Endothelial cell of umbilical vein (primary cell): Measurements from ENCODE around the gene LST1. TPM values are rescaled to one million over a fixed set of nuclear protein-coding genes. Genes with fewer than 3 reads are reported as not detected.

ENCODE experiments used
- BruUV-seq: library from RNA; stranded (reverse); fragments of 400-500 nt; replicated peaks from 2 replicates; lab custom pipeline; 2021; lab: Mats Ljungman, UMichigan
- CTCF ChIA-PET: fragments of 300-600, 350-600 bp; sonication (Branson Sonifier 250); formaldehyde crosslinking; loops from one replicate; lab custom pipeline; 2021; ENCODE audit warnings: antibody characterized with exemption, inconsistent platforms; lab: Charles Lee
- POLR2A ChIA-PET: fragments of 300-600, 350-600 bp; sonication (Branson Sonifier 250); formaldehyde crosslinking; loops from one replicate; lab custom pipeline; 2021; ENCODE audit warnings: antibody characterized with exemption, inconsistent platforms; lab: Charles Lee
- DNase-seq: peaks from one replicate; pipeline ENCODE4 v3.0.0-alpha.2; 2011; ENCODE audit warnings: low read depth, low spot score
- FAIRE-seq: peaks from 2 replicates; lab custom pipeline; 2011; peaks lifted over from hg19 to GRCh38; lab: Jason Lieb, UNC
- H2AFZ ChIP-seq: 2 replicates; pipeline ENCODE4 v1.6.0; 2012; ENCODE audit warnings: low read depth, low read length, control low read depth, inconsistent platforms
- H3K27ac ChIP-seq: 2 replicates; pipeline ENCODE4 v1.5.1; 2011; ENCODE audit warnings: low read depth, mild to moderate bottlenecking, control low read depth, low read length, moderate library complexity; ENCODE audit not compliant: insufficient read depth
- H3K27me3 ChIP-seq, 2 experiments: 2 replicates each; pipeline versions ENCODE4 v1.6.0 to v1.6.1; 2011; ENCODE audit warnings: low read length in 2 of 2, mixed read lengths in 1 of 2; ENCODE audit not compliant: control insufficient read depth in 2 of 2, insufficient read depth in 2 of 2
- H3K36me3 ChIP-seq, 2 experiments: 2 replicates in 1 of 2; 3 replicates in 1 of 2; pipeline ENCODE4 v1.5.1; 2011; ENCODE audit warnings: low read length in 2 of 2, mild to moderate bottlenecking in 1 of 2, moderate library complexity in 1 of 2; ENCODE audit not compliant: control insufficient read depth in 2 of 2, insufficient read depth in 2 of 2; ENCODE audit errors: extremely low read depth in 1 of 2
- H3K4me1 ChIP-seq: 3 replicates; pipeline ENCODE4 v1.5.1; 2011; ENCODE audit warnings: mild to moderate bottlenecking, low read length; ENCODE audit not compliant: control insufficient read depth, insufficient read depth; ENCODE audit errors: extremely low read depth
- H3K4me2 ChIP-seq: 2 replicates; pipeline ENCODE4 v1.6.1; 2011; ENCODE audit warnings: low read length, control low read depth, mixed read lengths; ENCODE audit not compliant: insufficient read depth
- H3K4me3 ChIP-seq, 3 experiments: fragments of 200-600 bp in 1 of 3; sonication (generic), shearing (Covaris generic) in 1 of 3; replicated peaks in 1 of 3; 2 replicates each; pipeline ENCODE4 v1.5.1; 2011 to 2016; ENCODE audit warnings: control low read depth in 3 of 3, low read length in 3 of 3, mild to moderate bottlenecking in 2 of 3, inconsistent platforms in 1 of 3, low read depth in 1 of 3, moderate library complexity in 1 of 3; ENCODE audit not compliant: insufficient read depth in 1 of 3
- H3K79me2 ChIP-seq: 2 replicates; pipeline ENCODE4 v1.6.0; 2012; ENCODE audit warnings: low read length, inconsistent platforms; ENCODE audit not compliant: control insufficient read depth, insufficient read depth
- H3K9ac ChIP-seq: replicated peaks from 2 replicates; pipeline ENCODE3; 2011; ENCODE audit warnings: low read length, control low read depth; ENCODE audit not compliant: insufficient read depth; ENCODE audit errors: extremely low read depth
- H3K9me1 ChIP-seq: replicated peaks from 3 replicates; pipeline ENCODE4 v1.6.0; 2011; ENCODE audit warnings: mild to moderate bottlenecking, low read length; ENCODE audit not compliant: control insufficient read depth, insufficient read depth; ENCODE audit errors: extremely low read depth
- H3K9me3 ChIP-seq: replicated peaks from 2 replicates; pipeline ENCODE4 v1.5.1; 2012; ENCODE audit warnings: low read length, inconsistent platforms; ENCODE audit not compliant: control insufficient read depth, insufficient read depth
- H4K20me1 ChIP-seq: replicated peaks from 2 replicates; pipeline ENCODE3; 2011; ENCODE audit warnings: mild to moderate bottlenecking, low read length; ENCODE audit not compliant: control insufficient read depth, insufficient read depth; ENCODE audit errors: extremely low read depth
- CTCF ChIP-seq, 2 donors: IDR thresholded peaks; 1 replicate in 1 of 2; 2 replicates in 1 of 2; pipeline ENCODE4 v1.5.1; 2011; ENCODE audit warnings: low read length in 2 of 2, mild to moderate bottlenecking in 2 of 2, moderate library complexity in 2 of 2, control low read depth in 1 of 2, inconsistent platforms in 1 of 2, low read depth in 1 of 2; ENCODE audit not compliant: insufficient read depth in 1 of 2; ENCODE audit errors: extremely low read depth in 1 of 2
- EZH2 ChIP-seq: IDR thresholded peaks from 2 replicates; pipeline ENCODE4 v1.6.1; 2012; ENCODE audit warnings: borderline replicate concordance, low read depth, mild to moderate bottlenecking, moderate library complexity, low read length, inconsistent platforms; ENCODE audit not compliant: severe bottlenecking
- FOS ChIP-seq: IDR thresholded peaks from 2 replicates; pipeline ENCODE4 v1.6.1; 2011; ENCODE audit warnings: mild to moderate bottlenecking, low read length, moderate library complexity, borderline replicate concordance; ENCODE audit not compliant: insufficient read depth
- GATA2 ChIP-seq: IDR thresholded peaks from 2 replicates; pipeline ENCODE4 v1.7.0; 2011; ENCODE audit warnings: low read depth, mild to moderate bottlenecking, moderate library complexity, mixed read lengths, low read length; ENCODE audit not compliant: insufficient read length, insufficient read depth
- JUN ChIP-seq: IDR thresholded peaks from 2 replicates; pipeline ENCODE4 v1.6.1; 2011; ENCODE audit warnings: borderline replicate concordance, low read depth; ENCODE audit not compliant: insufficient read length, insufficient read depth
- MAX ChIP-seq: IDR thresholded peaks from 2 replicates; pipeline ENCODE4 v1.6.1; 2011; ENCODE audit not compliant: insufficient read depth, insufficient read length
- MYC ChIP-seq: IDR thresholded peaks from one replicate; pipeline ENCODE4 v1.6.1; 2011; ENCODE audit warnings: mild to moderate bottlenecking, low read depth, low read length
- POLR2A ChIP-seq: IDR thresholded peaks from 2 replicates; pipeline ENCODE4 v1.6.1; 2012; ENCODE audit warnings: low read depth, mild to moderate bottlenecking, control low read depth, low read length
- POLR2AphosphoS5 ChIP-seq: IDR thresholded peaks from 2 replicates; pipeline ENCODE4 v1.6.1; 2012; ENCODE audit warnings: low read depth, mild to moderate bottlenecking, control low read depth, low read length, moderate library complexity; ENCODE audit not compliant: insufficient read depth
- dilution Hi-C: fragments of 300-500 bp; cut with MboI; formaldehyde crosslinking; loops from one replicate; pipeline ENCODE4 v1.15.0; 2019; ENCODE audit warnings: low sequenced_read_pairs; ENCODE audit not compliant: extremely low pct_ligation_motif_present
- intact Hi-C: fragments of 100-400 bp; cut with micrococcal nuclease; formaldehyde crosslinking; loops from one replicate; pipeline ENCODE4 v1.10.0; 2022
- microRNA-seq: library from miRNA; unstranded; fragments of <30 nt; microRNA quantifications from one replicate; pipeline ENCODE4 v1.2.0, GENCODE V29; 2021; ENCODE audit warnings: borderline number of aligned reads, borderline replicate concordance
- polyA plus RNA-seq, 4 experiments: library from polyadenylated mRNA; depleted of rRNA in 3 of 4; stranded (reverse) in 3 of 4; unstranded in 1 of 4; fragments of >200 nt; gene quantifications; 2 replicates each; pipeline versions ENCODE4 v1.2.1 to v1.2.3, GENCODE V29; 2011 to 2012; ENCODE audit warnings: missing spikeins in 1 of 4
- small RNA-seq: library from RNA; depleted of rRNA; stranded (forward); fragments of <200 nt; gene quantifications from one replicate; pipeline ENCODE3, GENCODE V24; 2012; ENCODE audit warnings: low replicate concordance, low read depth; ENCODE audit not compliant: insufficient read depth, insufficient read length
- total RNA-seq: library from RNA; stranded (reverse); gene quantifications from 2 replicates; pipeline ENCODE4 v1.2.3, GENCODE V29; 2021

LST1 gene
- total and polyA plus RNA-seq, 2 donors (not counting 3 experiments of a cell fraction or from before 2014, with no cell fraction given) = 1.00 to 1.8 TPM

GRCh38 chr6:31636698-31637596, 50.9 kb downstream of the LST1 start:
- H3K27me3 ChIP-seq = no peaks in the 10 kb centered on the region
- peaks cover 12% of the 10 kb centered on the region for H3K79me2 ChIP-seq
- H2AFZ ChIP-seq = no peak overlapping the region
- dilution Hi-C loops (no loop called here), intact Hi-C loops (no loop called here)
- FAIRE-seq (no peak), DNase-seq (no peak)
- CTCF ChIA-PET = interaction anchor here (0.6 kb wide), 1 partner anchor 15 kb away, joined by 3 read pairs; the partner anchor contains the start of gene BAG6
- peaks cover 48 to 78% of the 10 kb centered on the region in 2 experiments for H3K36me3 ChIP-seq
- no peaks in the 10 kb centered on the region for H3K9me1 ChIP-seq
- no peak for TF ChIP-seq MAX
- no peak for TF ChIP-seq POLR2A
- TF ChIP-seq GATA2 = no peak
- no peak for TF ChIP-seq FOS
- no peak for TF ChIP-seq EZH2
- no peak for TF ChIP-seq CTCF (IDR thresholded peaks at IDR 0.05; ENCODE audit: extremely low read depth in 1 of 2, insufficient read depth in 1 of 2, low read depth in 1 of 2, low read length in 2 of 2)
- no peak for TF ChIP-seq JUN
- no peak for TF ChIP-seq MYC
- TF ChIP-seq POLR2AphosphoS5 = no peak
- peaks cover 3% of the 10 kb centered on the region for H4K20me1 ChIP-seq
- no peaks in the 10 kb centered on the region for H3K4me1 ChIP-seq
- H3K4me3 ChIP-seq = no peak overlapping the region
- H3K9ac ChIP-seq = no peak overlapping the region
- TSS peak; percentile 44 for BruUV-seq
- no peaks in the 10 kb centered on the region for H3K9me3 ChIP-seq
- POLR2A ChIA-PET = no interaction called here
- no peak overlapping the region for H3K4me2 ChIP-seq
- no peak overlapping the region for H3K27ac ChIP-seq

Small RNA genes within 50 kb of the gene (microRNA-seq; reads per million reads assigned to microRNA genes)
- gene MIR6832 = not detected

Small RNA genes within 50 kb of the gene (small RNA-seq; reads per million reads assigned to genes)
- gene MIR6832 (not detected), gene SNORA38 (26.7 reads per million, percentile 84 among the genes with 10 or more reads in this experiment), gene SNORD117 (692 reads per million, percentile 100 among the genes with 10 or more reads in this experiment), gene SNORD84 (not detected), gene UQCRHP1 (not detected)

Other genes starting within 250 kb of the LST1 start
Only the 30 nearest of the 35 such genes appear.
- gene MICA, start 182.7 kb upstream of the LST1 start, total RNA-seq = 42.5 and 45.2 TPM in 2 replicates
- gene MICA, start 182.7 kb upstream of the LST1 start, polyA plus RNA-seq = 99.3 and 101 TPM in 2 replicates
- 25.9 and 36.3 TPM in 2 replicates for gene MICB, start 88.1 kb upstream of the LST1 start, total RNA-seq
- 32.8 and 35.7 TPM in 2 replicates for gene MICB, start 88.1 kb upstream of the LST1 start, polyA plus RNA-seq
- gene MCCD1, start 57.3 kb upstream of the LST1 start, total RNA-seq = not detected in 2 replicates
- not detected in 2 replicates for gene MCCD1, start 57.3 kb upstream of the LST1 start, polyA plus RNA-seq
- 453 and 481 TPM in 2 replicates for gene DDX39B, start 44.3 kb upstream of the LST1 start, total RNA-seq
- 722 and 766 TPM in 2 replicates for gene DDX39B, start 44.3 kb upstream of the LST1 start, polyA plus RNA-seq
- 0.84 and 1.4 TPM in 2 replicates for gene ATP6V1G2, start 39.7 kb upstream of the LST1 start, total RNA-seq
- gene ATP6V1G2, start 39.7 kb upstream of the LST1 start, polyA plus RNA-seq = 0.64 and 0.70 TPM in 2 replicates
- 14.6 and 15.5 TPM in 2 replicates for gene NFKBIL1, start 38.7 kb upstream of the LST1 start, total RNA-seq
- gene NFKBIL1, start 38.7 kb upstream of the LST1 start, polyA plus RNA-seq = 9.9 and 14.2 TPM in 2 replicates
- gene LTA, start 14.0 kb upstream of the LST1 start, total RNA-seq = 0.46 TPM in 1 of 2 replicates, not detected in the other
- 0.08 TPM in 1 of 2 replicates, not detected in the other for gene LTA, start 14.0 kb upstream of the LST1 start, polyA plus RNA-seq
- gene TNF, start 10.7 kb upstream of the LST1 start, total RNA-seq = not detected in 2 replicates
- gene TNF, start 10.7 kb upstream of the LST1 start, polyA plus RNA-seq = not detected in 2 replicates
- 1.2 and 1.3 TPM in 2 replicates for gene LTB, start 3.9 kb upstream of the LST1 start, total RNA-seq
- 1.8 and 2.1 TPM in 2 replicates for gene LTB, start 3.9 kb upstream of the LST1 start, polyA plus RNA-seq
- gene NCR3, start 6.7 kb downstream of the LST1 start, total RNA-seq = not detected in 2 replicates
- not detected in 2 replicates for gene NCR3, start 6.7 kb downstream of the LST1 start, polyA plus RNA-seq
- not detected in 2 replicates for gene AIF1, start 29.0 kb downstream of the LST1 start, total RNA-seq
- gene AIF1, start 29.0 kb downstream of the LST1 start, polyA plus RNA-seq = not detected in 2 replicates
- gene PRRC2A, start 34.4 kb downstream of the LST1 start, total RNA-seq = 218 and 229 TPM in 2 replicates
- gene PRRC2A, start 34.4 kb downstream of the LST1 start, polyA plus RNA-seq = 88.4 and 114 TPM in 2 replicates
- gene BAG6, start 66.4 kb downstream of the LST1 start, total RNA-seq = 314 and 322 TPM in 2 replicates
- 190 and 234 TPM in 2 replicates for gene BAG6, start 66.4 kb downstream of the LST1 start, polyA plus RNA-seq
- 0.97 TPM in 1 of 2 replicates, not detected in the other for gene APOM, start 69.6 kb downstream of the LST1 start, total RNA-seq
- 2.5 and 2.6 TPM in 2 replicates for gene APOM, start 69.6 kb downstream of the LST1 start, polyA plus RNA-seq
- 12.8 and 15.0 TPM in 2 replicates for gene C6orf47, start 74.5 kb downstream of the LST1 start, total RNA-seq
- 5.6 and 5.8 TPM in 2 replicates for gene C6orf47, start 74.5 kb downstream of the LST1 start, polyA plus RNA-seq
- gene GPANK1, start 78.7 kb downstream of the LST1 start, total RNA-seq = 11.7 and 12.6 TPM in 2 replicates
- gene GPANK1, start 78.7 kb downstream of the LST1 start, polyA plus RNA-seq = 13.3 and 17.5 TPM in 2 replicates
- 206 and 214 TPM in 2 replicates for gene CSNK2B, start 79.8 kb downstream of the LST1 start, total RNA-seq
- gene CSNK2B, start 79.8 kb downstream of the LST1 start, polyA plus RNA-seq = 159 and 160 TPM in 2 replicates
- gene LY6G5B, start 83.7 kb downstream of the LST1 start, total RNA-seq = 23.9 and 25.0 TPM in 2 replicates
- gene LY6G5B, start 83.7 kb downstream of the LST1 start, polyA plus RNA-seq = 13.7 and 15.4 TPM in 2 replicates
- gene LY6G5C, start 94.8 kb downstream of the LST1 start, total RNA-seq = 5.2 and 8.2 TPM in 2 replicates
- gene LY6G5C, start 94.8 kb downstream of the LST1 start, polyA plus RNA-seq = 11.4 and 11.8 TPM in 2 replicates
- gene ABHD16A, start 117.0 kb downstream of the LST1 start, total RNA-seq = 41.3 and 48.9 TPM in 2 replicates
- 60.1 and 60.3 TPM in 2 replicates for gene ABHD16A, start 117.0 kb downstream of the LST1 start, polyA plus RNA-seq
- not detected in 2 replicates for gene LY6G6F, start 120.6 kb downstream of the LST1 start, total RNA-seq
- gene LY6G6F, start 120.6 kb downstream of the LST1 start, polyA plus RNA-seq = not detected in 2 replicates
- not detected in 2 replicates for gene LY6G6D, start 129.1 kb downstream of the LST1 start, total RNA-seq
- gene LY6G6D, start 129.1 kb downstream of the LST1 start, polyA plus RNA-seq = not detected in 2 replicates
- 0.35 TPM in 1 of 2 replicates, not detected in the other for gene LY6G6C, start 135.5 kb downstream of the LST1 start, total RNA-seq
- 0.33 and 0.41 TPM in 2 replicates for gene LY6G6C, start 135.5 kb downstream of the LST1 start, polyA plus RNA-seq
- gene MPIG6B, start 137.1 kb downstream of the LST1 start, total RNA-seq = not detected in 2 replicates
- not detected in 2 replicates for gene MPIG6B, start 137.1 kb downstream of the LST1 start, polyA plus RNA-seq
- gene DDAH2, start 143.0 kb downstream of the LST1 start, total RNA-seq = 109 and 116 TPM in 2 replicates
- 168 and 176 TPM in 2 replicates for gene DDAH2, start 143.0 kb downstream of the LST1 start, polyA plus RNA-seq
- 535 and 543 TPM in 2 replicates for gene CLIC1, start 150.3 kb downstream of the LST1 start, total RNA-seq
- gene CLIC1, start 150.3 kb downstream of the LST1 start, polyA plus RNA-seq = 569 and 578 TPM in 2 replicates
- 43.2 and 43.8 TPM in 2 replicates for gene MSH5, start 153.7 kb downstream of the LST1 start, total RNA-seq
- gene MSH5, start 153.7 kb downstream of the LST1 start, polyA plus RNA-seq = 24.5 and 27.1 TPM in 2 replicates
- 9.4 and 11.7 TPM in 2 replicates for gene SAPCD1, start 176.4 kb downstream of the LST1 start, total RNA-seq
- 1.6 and 3.0 TPM in 2 replicates for gene SAPCD1, start 176.4 kb downstream of the LST1 start, polyA plus RNA-seq
- gene VWA7, start 191.1 kb downstream of the LST1 start, total RNA-seq = 0.25 and 0.51 TPM in 2 replicates
- 0.11 and 0.21 TPM in 2 replicates for gene VWA7, start 191.1 kb downstream of the LST1 start, polyA plus RNA-seq
- gene VARS1, start 209.5 kb downstream of the LST1 start, total RNA-seq = 121 and 125 TPM in 2 replicates
- 36.5 and 37.4 TPM in 2 replicates for gene VARS1, start 209.5 kb downstream of the LST1 start, polyA plus RNA-seq